DOHH2 (cell line): ENCODE data around the gene GRAMD2B.

Source experiments
- CTCF ChIP-seq: fragments of 200-600 bp; sonication (generic); IDR thresholded peaks from one replicate; pipeline ENCODE4 v1.5.1; 2014; ENCODE audit warnings: antibody characterized with exemption, mild to moderate bottlenecking, low read depth, low read length; ENCODE audit not compliant: poor library complexity, severe bottlenecking
- EZH2phosphoT487 ChIP-seq: fragments of 200-600 bp; sonication (generic); IDR thresholded peaks from 2 replicates; pipeline ENCODE4 v1.6.1; 2017; ENCODE audit warnings: borderline replicate concordance, mild to moderate bottlenecking, antibody characterized with exemption, low read length, moderate library complexity, mixed read lengths

GRCh38 chr5:126398791-126399190 is 24.4 kb upstream of the GRAMD2B start:
- TF ChIP-seq CTCF (no peak), EZH2phosphoT487 (no peak)
